ENCODE results near the gene SAMD4B.

DNA sequence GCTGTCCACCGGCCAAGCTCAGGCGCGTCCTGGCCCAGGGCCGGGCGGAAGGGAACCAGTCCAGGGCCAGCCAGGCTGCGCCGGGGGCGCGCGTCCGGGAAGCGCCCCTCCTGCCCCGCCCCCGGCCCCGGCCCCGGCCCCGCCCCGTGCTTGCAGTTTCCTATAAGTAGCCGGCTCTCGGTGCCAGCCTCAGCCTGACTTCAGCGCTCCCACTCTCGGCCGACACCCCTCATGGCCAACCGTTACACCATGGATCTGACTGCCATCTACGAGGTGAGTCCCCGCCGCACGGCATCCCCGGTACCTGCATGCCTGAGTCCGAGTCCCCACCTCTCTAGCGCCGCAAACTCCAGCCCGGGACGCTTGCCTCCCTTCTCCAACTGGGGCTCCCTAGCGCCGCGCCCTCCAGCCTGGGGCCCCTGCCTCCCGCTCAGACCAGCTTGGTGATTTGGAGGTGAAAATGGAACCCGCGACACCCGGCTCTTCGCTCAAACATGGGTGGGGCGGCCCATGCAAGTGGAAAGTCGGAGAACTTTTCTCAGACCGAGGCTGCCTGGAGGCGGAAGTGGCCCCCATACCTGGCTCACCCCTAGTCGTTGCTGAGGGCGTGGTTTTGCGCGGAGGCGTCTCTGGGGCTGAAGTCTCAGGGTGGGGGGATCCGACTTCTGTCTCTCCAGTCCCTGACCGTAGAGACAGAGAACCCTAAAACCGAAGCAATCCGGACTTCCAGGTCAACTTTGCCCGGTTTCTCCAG, 64.6 kb downstream of the SAMD4B start, which contains the start of gene ZFP36:
- peak; percentile 74 to 93 for TF ChIP-seq POLR2A (IDR thresholded peaks at IDR 0.05; ENCODE audit: control extremely low read depth in 1 of 2, low read depth in 2 of 2, low read length in 2 of 2)
- TF ChIP-seq, protein P1, sequence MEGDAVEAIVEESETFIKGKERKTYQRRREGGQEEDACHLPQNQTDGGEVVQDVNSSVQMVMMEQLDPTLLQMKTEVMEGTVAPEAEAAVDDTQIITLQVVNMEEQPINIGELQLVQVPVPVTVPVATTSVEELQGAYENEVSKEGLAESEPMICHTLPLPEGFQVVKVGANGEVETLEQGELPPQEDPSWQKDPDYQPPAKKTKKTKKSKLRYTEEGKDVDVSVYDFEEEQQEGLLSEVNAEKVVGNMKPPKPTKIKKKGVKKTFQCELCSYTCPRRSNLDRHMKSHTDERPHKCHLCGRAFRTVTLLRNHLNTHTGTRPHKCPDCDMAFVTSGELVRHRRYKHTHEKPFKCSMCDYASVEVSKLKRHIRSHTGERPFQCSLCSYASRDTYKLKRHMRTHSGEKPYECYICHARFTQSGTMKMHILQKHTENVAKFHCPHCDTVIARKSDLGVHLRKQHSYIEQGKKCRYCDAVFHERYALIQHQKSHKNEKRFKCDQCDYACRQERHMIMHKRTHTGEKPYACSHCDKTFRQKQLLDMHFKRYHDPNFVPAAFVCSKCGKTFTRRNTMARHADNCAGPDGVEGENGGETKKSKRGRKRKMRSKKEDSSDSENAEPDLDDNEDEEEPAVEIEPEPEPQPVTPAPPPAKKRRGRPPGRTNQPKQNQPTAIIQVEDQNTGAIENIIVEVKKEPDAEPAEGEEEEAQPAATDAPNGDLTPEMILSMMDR (IDR thresholded peaks at IDR 0.05; ENCODE audit: control extremely low read depth in 1 of 3, insufficient read depth in 1 of 3, low read depth in 1 of 3, low read length in 3 of 3) = no peak
- no peak for TF ChIP-seq EP300 (IDR thresholded peaks at IDR 0.05; ENCODE audit: borderline replicate concordance in 1 of 2, low read depth in 2 of 2, low read length in 2 of 2)
- TF ChIP-seq MAFK (IDR thresholded peaks at IDR 0.05; ENCODE audit: low read depth, low read length) = no peak
- no peak for TF ChIP-seq SRF (IDR thresholded peaks at IDR 0.05; ENCODE audit: low read depth, low read length)
- TF ChIP-seq, protein P2, sequence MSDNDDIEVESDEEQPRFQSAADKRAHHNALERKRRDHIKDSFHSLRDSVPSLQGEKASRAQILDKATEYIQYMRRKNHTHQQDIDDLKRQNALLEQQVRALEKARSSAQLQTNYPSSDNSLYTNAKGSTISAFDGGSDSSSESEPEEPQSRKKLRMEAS (IDR thresholded peaks at IDR 0.05) = peak; percentile 21; the same call in 1 of the 2 replicates
- no peak for TF ChIP-seq KDM1A (IDR thresholded peaks at IDR 0.05; ENCODE audit: borderline replicate concordance, low read length)
- TF ChIP-seq YY1 (IDR thresholded peaks at IDR 0.05; ENCODE audit: low read depth, low read length) = 0 out of 2 replicates have a peak, but pooled peaks have one; percentile 16
- peak; percentile 93 for TF ChIP-seq TBP (IDR thresholded peaks at IDR 0.05; ENCODE audit: low read depth, low read length)
- no peak for TF ChIP-seq RFX5 (IDR thresholded peaks at IDR 0.05; ENCODE audit: borderline replicate concordance, low read depth, low read length)

Measured in H1 (cell line).